HCT116 (cell line): ENCODE data around the gene DLL1. TPM values are rescaled to one million over a fixed set of nuclear protein-coding genes. Genes with fewer than 3 reads are reported as not detected.

Experiments
- ATAC-seq: fragments of 200-7000 bp; cut with Tn5 transposase; 2 replicates; pipeline ENCODE4 v1.9.1; 2020; ENCODE audit warnings: mild to moderate bottlenecking, moderate library complexity
- BruUV-seq: library from RNA; stranded (reverse); fragments of 400-500 nt; replicated peaks from 2 replicates; lab custom pipeline; 2021; lab: Mats Ljungman, UMichigan
- CTCF ChIA-PET: fragments of 300-600 bp; sonication (Branson Sonifier 250); formaldehyde crosslinking; loops from one replicate; lab custom pipeline; 2021; ENCODE audit warnings: antibody characterized with exemption; lab: Charles Lee
- POLR2A ChIA-PET: fragments of 300-600, 350-600 bp; sonication (Branson Sonifier 250); formaldehyde crosslinking; loops from one replicate; lab custom pipeline; 2021; ENCODE audit warnings: antibody characterized with exemption; lab: Charles Lee
- RAD21 ChIA-PET, 2 experiments: fragments of 300-600 bp; sonication (Branson Sonifier 250); formaldehyde crosslinking; loops; one replicate each; lab custom pipeline; 2023; ENCODE audit warnings: low total read pairs in 2 of 2; ENCODE audit not compliant: uncharacterized antibody in 2 of 2, unreplicated experiment in 2 of 2, low non-redundant PET in 1 of 2; lab: Charles Lee
- DNase-seq: peaks from one replicate; pipeline ENCODE4 v3.0.0-alpha.2; 2010; ENCODE audit warnings: low read depth, low spot score
- H2AFZ ChIP-seq: fragments of 200-600 bp; shearing (Covaris generic), sonication (generic); 2 replicates; pipeline ENCODE4 v1.6.1; 2017; ENCODE audit warnings: low read depth, mixed run types, mixed read lengths, antibody characterized with exemption, low read length; ENCODE audit not compliant: poor library complexity, severe bottlenecking
- H3K27ac ChIP-seq: 2 replicates; pipeline ENCODE4 v1.5.1; 2012; ENCODE audit warnings: low read depth, low read length
- H3K27me3 ChIP-seq: fragments of 200-600 bp; sonication (generic); 2 replicates; pipeline ENCODE4 v1.6.1; 2016; ENCODE audit warnings: mixed run types, low read length, mixed read lengths; ENCODE audit not compliant: insufficient read depth
- H3K36me3 ChIP-seq, 2 experiments: fragments of 200-500 bp in 1 of 2; fragments of 200-600 bp in 1 of 2; sonication (Bioruptor generic) in 1 of 2; sonication (generic) in 1 of 2; 2 replicates each; pipeline versions ENCODE4 v1.5.1 to v1.6.1; 2014 to 2016; ENCODE audit warnings: low read length in 2 of 2, inconsistent platforms in 1 of 2, mixed read lengths in 1 of 2, mixed run types in 1 of 2; ENCODE audit not compliant: insufficient read depth in 2 of 2, control insufficient read depth in 1 of 2
- H3K4me1 ChIP-seq, 2 experiments: fragments of 200-600 bp in 1 of 2; sonication (generic) in 1 of 2; 2 replicates each; pipeline versions ENCODE4 v1.5.1 to v1.6.1; 2012 to 2017; ENCODE audit warnings: low read length in 2 of 2, inconsistent platforms in 1 of 2, mild to moderate bottlenecking in 1 of 2, mixed read lengths in 1 of 2, mixed run types in 1 of 2, moderate library complexity in 1 of 2; ENCODE audit not compliant: insufficient read depth in 2 of 2, control insufficient read depth in 1 of 2
- H3K4me2 ChIP-seq: fragments of 200-600 bp; sonication (generic); 2 replicates; pipeline ENCODE4 v1.6.1; 2017; ENCODE audit warnings: mixed run types, low read length, mixed read lengths
- H3K4me3 ChIP-seq, 2 experiments: fragments of 200-600 bp in 1 of 2; sonication (generic) in 1 of 2; replicated peaks in 1 of 2; 2 replicates each; pipeline ENCODE4 v1.5.1; 2011 to 2016; ENCODE audit warnings: low read length in 2 of 2, control low read depth in 1 of 2, low read depth in 1 of 2, mild to moderate bottlenecking in 1 of 2, mixed read lengths in 1 of 2, mixed run types in 1 of 2
- H3K79me2 ChIP-seq: fragments of 200-600 bp; sonication (generic); 2 replicates; pipeline ENCODE4 v1.6.1; 2017; ENCODE audit warnings: mild to moderate bottlenecking, mixed run types, low read length, moderate library complexity, mixed read lengths; ENCODE audit not compliant: insufficient read depth
- H3K9ac ChIP-seq: fragments of 200-600 bp; sonication (generic); 2 replicates; pipeline ENCODE4 v1.6.1; 2016; ENCODE audit warnings: low read length, mixed read lengths
- H3K9me2 ChIP-seq: fragments of 200-600 bp; sonication (generic), shearing (Covaris generic); 2 replicates; pipeline ENCODE4 v1.6.1; 2017; ENCODE audit warnings: mixed run types, mild to moderate bottlenecking, moderate library complexity; ENCODE audit not compliant: insufficient read depth
- H3K9me3 ChIP-seq, 2 experiments: fragments of 200-500 bp in 1 of 2; fragments of 200-600 bp in 1 of 2; sonication (Bioruptor generic) in 1 of 2; sonication (generic) in 1 of 2; 2 replicates each; pipeline ENCODE4 v1.6.1; 2014 to 2017; ENCODE audit warnings: low read length in 2 of 2, mixed read lengths in 2 of 2, inconsistent platforms in 1 of 2, low read depth in 1 of 2, mild to moderate bottlenecking in 1 of 2, mixed run types in 1 of 2, moderate library complexity in 1 of 2; ENCODE audit not compliant: control insufficient read depth in 1 of 2, insufficient read depth in 1 of 2
- H4K20me1 ChIP-seq: fragments of 200-600 bp; sonication (generic), shearing (Covaris generic); 2 replicates; pipeline ENCODE4 v1.6.1; 2017; ENCODE audit warnings: mixed run types, mild to moderate bottlenecking, moderate library complexity; ENCODE audit not compliant: insufficient read depth
- ATF3 ChIP-seq: IDR thresholded peaks from 2 replicates; pipeline ENCODE4 v1.6.1; 2012
- CBX3 ChIP-seq: IDR thresholded peaks from 2 replicates; pipeline ENCODE4 v1.6.1; 2012; ENCODE audit warnings: low read depth
- CEBPB ChIP-seq: IDR thresholded peaks from 2 replicates; pipeline ENCODE4 v1.6.1; 2012; ENCODE audit warnings: low read depth
- EZH2 ChIP-seq: fragments of 200-600 bp; sonication (generic); IDR thresholded peaks from 2 replicates; pipeline ENCODE4 v1.6.1; 2017; ENCODE audit warnings: antibody characterized with exemption, mixed run types
- FOSL1 ChIP-seq: IDR thresholded peaks from 2 replicates; pipeline ENCODE4 v1.6.1; 2012; ENCODE audit warnings: low read depth
- JUND ChIP-seq: IDR thresholded peaks from 2 replicates; pipeline ENCODE4 v1.6.1; 2012
- MAX ChIP-seq: IDR thresholded peaks from 2 replicates; pipeline ENCODE4 v1.6.1; 2012
- POLR2A ChIP-seq: IDR thresholded peaks from 2 replicates; pipeline ENCODE4 v1.7.0; 2011; ENCODE audit warnings: borderline replicate concordance; ENCODE audit not compliant: insufficient read depth, insufficient read length; ENCODE audit errors: extremely low read depth
- SIN3A ChIP-seq: IDR thresholded peaks from 2 replicates; pipeline ENCODE4 v1.6.1; 2012; ENCODE audit warnings: low read depth
- SP1 ChIP-seq: IDR thresholded peaks from 2 replicates; pipeline ENCODE4 v1.6.1; 2012; ENCODE audit warnings: low read depth
- TCF7L2 ChIP-seq: IDR thresholded peaks from 2 replicates; pipeline ENCODE4 v1.7.0; 2011; ENCODE audit warnings: borderline replicate concordance, inconsistent platforms; ENCODE audit not compliant: insufficient read depth, insufficient read length; ENCODE audit errors: extremely low read depth
- YY1 ChIP-seq: IDR thresholded peaks from 2 replicates; pipeline ENCODE4 v1.6.1; 2011; ENCODE audit warnings: low read length, low read depth, moderate library complexity, mild to moderate bottlenecking; ENCODE audit not compliant: insufficient replicate concordance; ENCODE audit errors: extremely low read depth
- ZFX ChIP-seq: fragments of 450-650 bp; IDR thresholded peaks from 2 replicates; pipeline ENCODE4 v1.6.1; 2017
- intact Hi-C: fragments of 100-400 bp; cut with micrococcal nuclease; formaldehyde crosslinking; loops from 2 replicates; pipeline ENCODE4 v1.10.0; 2022
- total RNA-seq: library from RNA; stranded (reverse); gene quantifications from one replicate; pipeline ENCODE4 v1.2.1, GENCODE V29; 2021; ENCODE audit not compliant: unreplicated experiment

The DLL1 gene
- total RNA-seq, 1 experiment from 2014 or later, result 5.3 TPM

- Histone ChIP-seq H3K9me2 (no peaks in the 10 kb centered on the region), H3K27me3 (peaks cover 4% of the 10 kb centered on the region; the same call in 1 of the 2 replicates)
- no TSS peak for BruUV-seq
- intact Hi-C loops, result loop anchor here (10.0 kb wide), 1 partner anchor 228 kb away; no protein-coding TSS in a partner anchor
- no peak for ATAC-seq
- no peak for TF ChIP-seq FOSL1
- TF ChIP-seq CBX3, result no peak
- no peak for TF ChIP-seq POLR2A
- no peak for TF ChIP-seq ATF3
- TF ChIP-seq EZH2, result no peak
- no peak for TF ChIP-seq MAX
- no peak for TF ChIP-seq YY1
- TF ChIP-seq SP1, result no peak
- TF ChIP-seq SIN3A, result no peak
- no peak for TF ChIP-seq TCF7L2
- no peak for TF ChIP-seq JUND
- no peak for TF ChIP-seq CEBPB
- TF ChIP-seq ZFX, result no peak
- TF ChIP-seq, all 23 proteins: peak for 0
- Histone ChIP-seq H3K27ac (no peak overlapping the region), H2AFZ (no peak overlapping the region), H4K20me1 (no peaks in the 10 kb centered on the region), H3K36me3 (no peaks in the 10 kb centered on the region), H3K79me2 (no peaks in the 10 kb centered on the region), H3K9me3 (peaks cover 0 to 7% of the 10 kb centered on the region in 2 experiments; a peak in 1 of 4 replicates), H3K4me1 (peaks cover 4 to 14% of the 10 kb centered on the region in 2 experiments; a peak in 2 of 4 replicates), H3K4me3 (no peak overlapping the region), H3K4me2 (no peak overlapping the region), H3K9ac (no peak overlapping the region)
- RAD21 ChIA-PET, result no interaction called here
- DNase-seq, result no peak
- CTCF ChIA-PET, result no interaction called here
- POLR2A ChIA-PET, result no interaction called here
Measured at GRCh38 chr6:170296746-170297575, 6.1 kb upstream of the DLL1 start.
